Choroid plexus epithelial cell (primary cell): ENCODE data around the gene RPS6KA2.

ENCODE experiments used
- DNase-seq: peaks from one replicate; pipeline ENCODE4 v3.0.0-alpha.2; 2010; ENCODE audit warnings: low read depth
- H3K4me3 ChIP-seq: 2 replicates; pipeline ENCODE4 v1.5.1; 2011; ENCODE audit warnings: low read depth, mild to moderate bottlenecking, control low read depth, low read length, moderate library complexity
- TF ChIP-seq, protein P1 (sequence below): conservative IDR thresholded peaks from 2 replicates; pipeline ENCODE4 v1.5.1; 2011; ENCODE audit warnings: low read depth, mild to moderate bottlenecking, control low read depth, inconsistent platforms, low read length, moderate library complexity

The RPS6KA2 gene

GRCh38 chr6:166448432-166448831, 178.6 kb downstream of the RPS6KA2 start:
- DNase-seq, result no peak
- no peak overlapping the region for H3K4me3 ChIP-seq
- TF ChIP-seq, protein P1, sequence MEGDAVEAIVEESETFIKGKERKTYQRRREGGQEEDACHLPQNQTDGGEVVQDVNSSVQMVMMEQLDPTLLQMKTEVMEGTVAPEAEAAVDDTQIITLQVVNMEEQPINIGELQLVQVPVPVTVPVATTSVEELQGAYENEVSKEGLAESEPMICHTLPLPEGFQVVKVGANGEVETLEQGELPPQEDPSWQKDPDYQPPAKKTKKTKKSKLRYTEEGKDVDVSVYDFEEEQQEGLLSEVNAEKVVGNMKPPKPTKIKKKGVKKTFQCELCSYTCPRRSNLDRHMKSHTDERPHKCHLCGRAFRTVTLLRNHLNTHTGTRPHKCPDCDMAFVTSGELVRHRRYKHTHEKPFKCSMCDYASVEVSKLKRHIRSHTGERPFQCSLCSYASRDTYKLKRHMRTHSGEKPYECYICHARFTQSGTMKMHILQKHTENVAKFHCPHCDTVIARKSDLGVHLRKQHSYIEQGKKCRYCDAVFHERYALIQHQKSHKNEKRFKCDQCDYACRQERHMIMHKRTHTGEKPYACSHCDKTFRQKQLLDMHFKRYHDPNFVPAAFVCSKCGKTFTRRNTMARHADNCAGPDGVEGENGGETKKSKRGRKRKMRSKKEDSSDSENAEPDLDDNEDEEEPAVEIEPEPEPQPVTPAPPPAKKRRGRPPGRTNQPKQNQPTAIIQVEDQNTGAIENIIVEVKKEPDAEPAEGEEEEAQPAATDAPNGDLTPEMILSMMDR, result no peak

GRCh38 chr6:166446567-166447065, 180.4 kb downstream of the RPS6KA2 start:
- no peak overlapping the region for H3K4me3 ChIP-seq
- TF ChIP-seq, protein P1, result no peak
- no peak for DNase-seq

- TF ChIP-seq, protein P1, result no peak
- no peak overlapping the region for H3K4me3 ChIP-seq
- no peak for DNase-seq
These were observed 180.9 kb downstream of the RPS6KA2 start for GRCh38 chr6:166446146-166446545.

GRCh38 chr6:166444446-166444845, 182.6 kb downstream of the RPS6KA2 start:
- H3K4me3 ChIP-seq, result no peak overlapping the region
- no peak for DNase-seq
- TF ChIP-seq, protein P1, result no peak

- no peak overlapping the region for H3K4me3 ChIP-seq
- TF ChIP-seq, protein P1, result peak; percentile 2
- no peak for DNase-seq
These were observed 183.9 kb downstream of the RPS6KA2 start for GRCh38 chr6:166443166-166443565.

DNA sequence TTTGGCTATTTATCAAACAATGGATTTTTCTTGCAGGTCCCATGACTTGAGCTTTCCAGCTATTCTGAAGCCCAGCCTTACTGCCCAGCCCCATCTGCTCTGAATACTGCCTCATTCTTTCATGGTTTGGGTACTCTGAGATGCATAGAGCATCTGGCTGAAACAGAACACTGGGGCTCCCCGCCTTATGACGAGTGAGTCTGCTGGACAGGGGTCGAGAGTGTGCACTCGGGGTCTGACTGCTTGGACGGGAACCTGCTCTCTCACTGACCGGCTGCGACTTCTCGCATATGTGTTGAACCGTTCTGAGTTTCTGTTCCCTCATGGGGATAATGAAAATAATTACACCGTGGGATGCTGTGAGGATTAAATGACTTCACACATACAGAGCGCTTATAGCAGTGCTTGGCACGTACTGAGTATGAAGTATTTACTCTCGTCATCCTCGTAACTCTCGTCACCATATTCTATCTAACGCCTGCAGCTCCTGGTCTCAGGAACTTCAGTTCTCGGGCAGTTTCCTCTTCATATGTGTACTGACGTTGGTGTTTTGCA, 184.8 kb downstream of the RPS6KA2 start:
- H3K4me3 ChIP-seq, result no peak overlapping the region
- TF ChIP-seq, protein P1, result no peak
- DNase-seq, result no peak

GRCh38 chr6:166441325-166442078, 185.5 kb downstream of the RPS6KA2 start:
- DNase-seq, result no peak
- no peak overlapping the region for H3K4me3 ChIP-seq
- TF ChIP-seq, protein P1, result no peak
